ENCODE data around the gene EEFSEC.

DNA sequence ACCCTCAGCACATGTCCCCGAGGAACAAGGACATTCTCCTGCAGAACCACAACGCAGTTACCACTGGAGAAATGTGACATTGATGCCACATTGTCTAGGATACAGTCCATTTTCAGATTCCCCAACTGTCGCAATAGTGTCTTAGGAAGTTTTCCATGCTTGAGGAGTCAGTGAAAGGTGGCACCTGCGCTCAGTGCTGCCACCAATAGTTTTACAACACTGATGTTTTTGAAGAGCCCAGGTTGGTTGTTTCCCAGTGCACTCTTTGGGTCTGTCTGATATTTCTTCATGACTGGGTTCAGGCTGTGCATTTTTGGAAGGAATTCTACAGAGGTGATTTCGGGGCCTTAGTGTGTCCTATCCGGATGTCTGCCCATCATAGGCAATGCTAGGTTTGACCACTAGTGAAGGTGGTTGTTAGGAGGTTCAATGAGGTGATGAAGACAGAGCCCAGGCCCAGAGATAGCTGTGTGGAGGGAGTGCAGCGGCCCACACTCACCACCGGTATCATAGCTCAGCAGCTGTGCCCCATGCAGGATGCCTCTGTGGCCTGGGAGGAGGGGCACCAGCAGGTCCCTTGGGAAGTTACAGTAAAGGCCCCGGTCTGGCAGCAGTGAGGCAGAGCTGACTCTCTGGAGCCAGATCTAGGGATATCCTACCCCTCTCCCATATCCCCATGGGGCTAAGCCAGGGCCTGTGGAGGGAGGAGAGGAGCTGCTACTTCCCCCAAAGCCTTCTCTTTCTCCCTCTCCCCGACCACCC, 216.8 kb downstream of the EEFSEC start:
- TF ChIP-seq EZH2 (IDR thresholded peaks at IDR 0.05; ENCODE audit: low read depth) = no peak
- TF ChIP-seq, protein P1, sequence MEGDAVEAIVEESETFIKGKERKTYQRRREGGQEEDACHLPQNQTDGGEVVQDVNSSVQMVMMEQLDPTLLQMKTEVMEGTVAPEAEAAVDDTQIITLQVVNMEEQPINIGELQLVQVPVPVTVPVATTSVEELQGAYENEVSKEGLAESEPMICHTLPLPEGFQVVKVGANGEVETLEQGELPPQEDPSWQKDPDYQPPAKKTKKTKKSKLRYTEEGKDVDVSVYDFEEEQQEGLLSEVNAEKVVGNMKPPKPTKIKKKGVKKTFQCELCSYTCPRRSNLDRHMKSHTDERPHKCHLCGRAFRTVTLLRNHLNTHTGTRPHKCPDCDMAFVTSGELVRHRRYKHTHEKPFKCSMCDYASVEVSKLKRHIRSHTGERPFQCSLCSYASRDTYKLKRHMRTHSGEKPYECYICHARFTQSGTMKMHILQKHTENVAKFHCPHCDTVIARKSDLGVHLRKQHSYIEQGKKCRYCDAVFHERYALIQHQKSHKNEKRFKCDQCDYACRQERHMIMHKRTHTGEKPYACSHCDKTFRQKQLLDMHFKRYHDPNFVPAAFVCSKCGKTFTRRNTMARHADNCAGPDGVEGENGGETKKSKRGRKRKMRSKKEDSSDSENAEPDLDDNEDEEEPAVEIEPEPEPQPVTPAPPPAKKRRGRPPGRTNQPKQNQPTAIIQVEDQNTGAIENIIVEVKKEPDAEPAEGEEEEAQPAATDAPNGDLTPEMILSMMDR (conservative IDR thresholded peaks at IDR 0.05) = no peak
